CD4-positive, alpha-beta T cell treated with Interferon gamma for 1 hour (primary cell): ENCODE data around the gene MBP.
"Not testable (repeated sequence)": the region's sequence is repeated elsewhere in the genome, so short reads cannot be mapped to it uniquely, and the experiment has no call there.

ENCODE experiments used
- DNase-seq: peaks from one replicate; pipeline ENCODE4 v3.0.0-alpha.2; 2020

Gene MBP

GRCh38 chr18:76997951-76998808 lies 134.4 kb downstream of the MBP start:
- DNase-seq, result no peak

GRCh38 chr18:76996429-76996828 lies 136.2 kb downstream of the MBP start:
- DNase-seq, result no peak

- DNase-seq, result no peak
Observed at GRCh38 chr18:76995896-76996295, 136.7 kb downstream of the MBP start.

GRCh38 chr18:76994086-76994654 lies 138.4 kb downstream of the MBP start:
- no peak for DNase-seq

GRCh38 chr18:76993573-76993972 lies 139.0 kb downstream of the MBP start:
- no peak for DNase-seq

GRCh38 chr18:76993085-76993382 lies 139.5 kb downstream of the MBP start:
- no peak for DNase-seq

GRCh38 chr18:76992226-76993084 lies 140.1 kb downstream of the MBP start:
- no peak for DNase-seq

GRCh38 chr18:76991021-76991688 lies 141.4 kb downstream of the MBP start:
- DNase-seq, result no peak

GRCh38 chr18:76990343-76991020 lies 142.1 kb downstream of the MBP start:
- not testable (repeated sequence) for DNase-seq

- no peak for DNase-seq
Observed at GRCh38 chr18:76989647-76990190, 142.9 kb downstream of the MBP start.

GRCh38 chr18:76988827-76989646 lies 143.5 kb downstream of the MBP start:
- no peak for DNase-seq

- no peak for DNase-seq
Observed at GRCh38 chr18:76988031-76988826, 144.4 kb downstream of the MBP start.

GRCh38 chr18:76986406-76986805 lies 146.2 kb downstream of the MBP start:
- no peak for DNase-seq

- no peak for DNase-seq
Observed at GRCh38 chr18:76985951-76986236, 146.7 kb downstream of the MBP start.

GRCh38 chr18:76985156-76985950 lies 147.2 kb downstream of the MBP start:
- DNase-seq, result no peak

GRCh38 chr18:76984193-76985155 lies 148.1 kb downstream of the MBP start:
- no peak for DNase-seq

- DNase-seq, result no peak
Observed at GRCh38 chr18:76983613-76984051, 149.0 kb downstream of the MBP start.

GRCh38 chr18:76982841-76983583 lies 149.6 kb downstream of the MBP start:
- DNase-seq, result peak; percentile 80
